Activated CD4-positive, alpha-beta T cell treated with anti-CD3 and anti-CD28 coated beads, Interleukin-2, amount 50 U/mL, for 1 hour (primary cell): Measurements from ENCODE around the gene SLC5A10.

Experiments used
- DNase-seq: peaks from one replicate; pipeline ENCODE4 v3.0.0-alpha.2; 2020

Gene SLC5A10

DNA sequence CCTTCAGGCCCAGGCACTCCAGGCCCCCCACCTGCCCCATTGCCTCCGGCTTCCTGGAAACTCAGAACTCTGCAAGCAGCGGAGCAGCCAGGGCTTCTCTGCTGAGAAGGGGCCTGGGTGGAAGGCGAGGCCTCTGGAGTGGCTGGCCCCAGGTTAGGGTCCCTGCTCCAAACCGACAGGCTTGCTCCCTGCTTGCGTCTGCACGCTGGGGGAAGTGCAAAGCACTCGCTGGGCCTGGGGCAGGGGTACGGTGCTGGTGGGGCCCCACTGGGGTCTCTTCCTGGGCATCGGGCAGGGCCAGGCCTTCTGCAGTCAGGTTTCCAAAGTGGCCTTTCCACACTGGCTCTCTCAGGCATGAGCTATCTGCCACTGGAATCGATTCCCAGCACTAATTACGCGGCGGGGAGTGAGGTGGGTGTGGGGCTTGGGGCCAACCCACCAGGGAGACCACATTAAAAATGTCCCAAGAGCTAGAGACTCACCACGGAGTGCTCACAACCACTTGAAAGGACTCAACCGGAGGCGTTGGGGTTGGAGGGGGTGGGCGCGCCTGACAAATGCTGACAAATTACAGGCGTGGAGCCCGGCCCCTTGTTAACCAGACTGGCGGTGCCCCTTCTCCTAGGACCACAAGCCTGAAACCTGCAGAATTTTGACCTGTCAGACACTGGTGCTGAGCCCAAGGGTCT lies 34.7 kb downstream of the SLC5A10 start:
- DNase-seq, result no peak

DNA sequence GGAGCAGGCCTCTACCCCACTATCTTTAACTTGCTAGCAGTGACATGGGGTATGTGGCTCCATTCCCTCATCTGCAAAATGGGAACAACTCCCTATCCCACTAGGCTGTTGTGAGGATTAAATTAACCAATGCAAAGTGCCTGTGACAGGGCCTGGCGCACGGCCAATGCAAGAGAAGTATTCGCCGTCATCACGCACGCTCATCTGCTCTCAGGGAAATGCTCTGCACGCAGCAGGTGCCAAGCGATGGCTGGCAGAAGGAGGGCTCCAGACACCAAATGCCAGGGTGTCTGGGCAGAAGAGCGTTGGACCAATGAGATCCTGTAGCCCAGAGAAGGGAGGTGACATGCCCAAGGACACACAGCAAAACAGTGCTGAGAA lies 35.3 kb downstream of the SLC5A10 start:
- no peak for DNase-seq

DNA sequence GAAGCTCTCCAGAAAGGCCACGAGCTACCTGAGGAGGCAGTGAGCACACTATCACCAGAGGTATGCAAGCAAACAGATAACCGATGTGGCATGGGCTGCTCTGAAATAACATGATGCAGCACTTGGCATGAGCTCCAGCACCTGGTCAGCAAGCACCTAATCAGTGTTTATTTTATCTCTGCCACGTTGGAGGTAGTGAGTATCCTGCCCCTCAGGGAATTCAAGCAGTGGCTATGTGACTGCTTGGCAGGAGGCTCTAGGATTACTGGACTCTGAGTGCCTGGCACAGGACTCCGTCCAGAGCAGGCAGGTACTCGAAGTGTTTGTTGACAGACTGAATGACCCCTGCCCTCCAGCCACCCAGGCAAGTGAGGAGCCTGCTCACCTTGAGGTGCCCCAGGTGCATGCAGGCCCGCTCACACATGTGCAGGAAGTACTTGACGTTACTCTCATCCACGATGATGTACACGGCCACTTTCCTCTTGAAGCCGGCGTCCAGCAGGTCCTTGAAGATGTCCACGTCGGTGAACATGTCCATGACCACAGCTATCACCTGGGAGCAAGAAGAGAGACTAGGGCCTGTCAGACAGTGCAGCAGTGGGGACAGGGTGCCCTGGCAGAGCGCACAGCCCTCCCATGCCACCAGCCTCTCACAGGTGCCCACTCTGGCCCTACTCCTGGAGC lies 36.0 kb downstream of the SLC5A10 start:
- no peak for DNase-seq

- no peak for DNase-seq
Measured at GRCh38 chr17:18988546-18989173, 36.7 kb downstream of the SLC5A10 start.

DNA sequence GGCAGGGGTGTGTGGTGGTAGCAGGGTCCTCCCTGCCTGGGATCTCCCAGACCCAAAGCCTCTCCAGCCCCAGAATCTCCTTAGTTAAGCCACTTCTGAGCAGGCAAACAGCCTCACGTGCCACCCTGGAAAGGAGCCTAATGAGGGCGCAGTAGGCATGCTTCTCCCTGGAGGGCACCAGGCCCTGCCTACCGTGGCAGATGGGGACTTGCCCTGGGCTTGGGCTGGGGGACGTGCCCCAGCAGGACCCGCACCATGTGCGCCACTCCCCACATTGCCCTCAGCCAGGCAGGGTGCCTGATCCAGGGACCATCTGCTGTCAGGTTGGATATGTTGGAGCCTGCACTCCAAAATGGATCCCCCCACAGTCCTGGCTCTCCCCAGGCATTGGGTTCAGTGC lies 38.4 kb downstream of the SLC5A10 start:
- DNase-seq, result no peak

- DNase-seq, result no peak
Measured at GRCh38 chr17:18991531-18992315, 39.8 kb downstream of the SLC5A10 start.

DNA sequence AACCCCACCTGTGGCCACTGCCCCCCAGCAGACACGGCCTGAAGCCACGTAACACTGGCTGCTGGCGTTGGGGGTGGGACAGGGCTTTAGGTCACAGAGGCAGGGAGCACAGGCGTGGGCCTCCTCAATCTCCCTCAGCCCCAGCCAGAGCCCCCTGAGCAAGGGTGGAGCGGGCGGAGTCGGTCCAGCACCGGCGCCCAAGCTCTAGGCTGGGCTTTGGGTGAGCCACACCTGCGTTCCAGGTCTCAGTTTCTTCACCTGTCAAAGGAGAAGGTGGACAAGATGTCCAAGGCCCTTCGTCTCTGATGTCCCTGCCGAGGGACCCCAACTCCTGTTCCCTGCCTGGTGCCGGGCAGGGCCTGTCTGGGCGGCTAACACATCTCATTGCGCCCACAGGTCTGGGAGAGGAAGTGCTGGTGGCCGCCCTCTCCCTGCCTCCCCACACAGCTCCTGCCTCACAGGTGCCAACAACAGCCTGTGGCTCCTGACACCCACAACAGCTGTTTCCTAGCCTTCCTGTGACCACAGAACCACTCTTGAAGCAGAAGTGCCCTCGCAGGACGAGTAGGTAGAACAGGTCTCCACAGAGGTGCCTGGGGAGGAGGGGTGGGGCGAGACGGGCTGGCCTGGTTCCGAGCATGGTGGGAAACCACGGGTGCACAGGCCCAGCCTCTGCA lies 40.6 kb downstream of the SLC5A10 start:
- no peak for DNase-seq

GRCh38 chr17:18993905-18994526 lies 42.1 kb downstream of the SLC5A10 start:
- no peak for DNase-seq

GRCh38 chr17:18994631-18995030 lies 42.7 kb downstream of the SLC5A10 start:
- no peak for DNase-seq

DNA sequence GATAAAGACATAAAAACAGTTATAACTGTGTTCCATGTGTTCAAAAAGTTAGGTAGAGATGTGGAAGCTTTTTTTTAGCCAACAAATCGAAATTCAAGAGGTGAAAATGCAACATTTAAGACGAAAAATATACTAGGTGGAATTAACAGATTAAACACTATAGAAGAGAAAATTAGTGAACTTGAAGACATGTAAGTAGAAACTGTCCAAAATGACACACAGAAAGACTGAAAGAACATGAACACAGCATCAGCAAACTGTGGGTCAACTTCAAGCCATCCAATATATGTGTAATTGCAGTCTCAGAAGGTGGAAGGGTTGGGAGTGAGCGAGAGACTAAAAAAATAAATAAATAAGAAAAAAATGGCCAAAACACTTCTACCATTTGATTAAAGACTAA lies 43.3 kb downstream of the SLC5A10 start:
- no peak for DNase-seq

GRCh38 chr17:18996458-18996857 lies 44.5 kb downstream of the SLC5A10 start:
- DNase-seq, result no peak

GRCh38 chr17:18997650-18998196 lies 45.8 kb downstream of the SLC5A10 start:
- no peak for DNase-seq

DNA sequence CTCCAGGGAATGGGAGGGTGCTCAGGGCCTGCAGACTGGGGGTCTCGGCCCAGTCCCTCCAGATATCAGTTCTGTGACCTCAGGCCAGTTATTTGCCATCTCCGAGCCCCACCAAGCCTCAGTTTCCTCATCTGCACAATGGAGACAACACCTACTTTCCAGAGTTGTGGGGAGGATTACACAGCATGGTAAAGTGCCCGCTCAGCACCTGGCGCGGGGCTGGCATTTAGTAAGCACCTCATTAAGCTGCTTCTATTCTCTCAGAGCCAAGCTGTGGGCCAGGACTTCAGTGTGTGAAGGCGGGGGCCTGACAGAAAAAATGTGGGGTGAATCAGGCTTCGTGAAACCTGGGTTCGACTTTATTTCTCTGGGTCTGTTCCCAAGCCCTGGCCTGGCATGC lies 47.4 kb downstream of the SLC5A10 start:
- DNase-seq, result no peak

DNA sequence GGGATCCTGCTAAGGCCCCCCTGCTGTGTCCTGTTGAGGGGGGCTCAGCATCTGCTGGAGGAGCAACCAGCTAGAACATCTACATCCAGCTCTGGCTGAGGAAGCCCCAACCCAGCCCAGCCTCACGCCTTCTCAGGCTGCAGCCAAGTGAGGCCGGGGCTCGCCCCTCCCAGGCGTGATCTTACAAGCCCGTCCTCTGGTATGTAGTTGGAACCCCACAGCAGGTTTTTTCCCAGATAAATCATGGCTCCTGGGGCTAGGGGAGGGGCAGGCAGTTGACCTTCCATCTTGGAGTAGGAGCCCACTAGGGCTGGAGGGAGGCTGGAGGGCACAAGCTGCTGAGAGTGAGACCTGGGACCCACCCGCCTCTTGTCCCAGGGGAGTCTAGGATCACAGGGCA lies 47.9 kb downstream of the SLC5A10 start:
- DNase-seq, result no peak

GRCh38 chr17:19000531-19001325 lies 48.8 kb downstream of the SLC5A10 start:
- no peak for DNase-seq

DNA sequence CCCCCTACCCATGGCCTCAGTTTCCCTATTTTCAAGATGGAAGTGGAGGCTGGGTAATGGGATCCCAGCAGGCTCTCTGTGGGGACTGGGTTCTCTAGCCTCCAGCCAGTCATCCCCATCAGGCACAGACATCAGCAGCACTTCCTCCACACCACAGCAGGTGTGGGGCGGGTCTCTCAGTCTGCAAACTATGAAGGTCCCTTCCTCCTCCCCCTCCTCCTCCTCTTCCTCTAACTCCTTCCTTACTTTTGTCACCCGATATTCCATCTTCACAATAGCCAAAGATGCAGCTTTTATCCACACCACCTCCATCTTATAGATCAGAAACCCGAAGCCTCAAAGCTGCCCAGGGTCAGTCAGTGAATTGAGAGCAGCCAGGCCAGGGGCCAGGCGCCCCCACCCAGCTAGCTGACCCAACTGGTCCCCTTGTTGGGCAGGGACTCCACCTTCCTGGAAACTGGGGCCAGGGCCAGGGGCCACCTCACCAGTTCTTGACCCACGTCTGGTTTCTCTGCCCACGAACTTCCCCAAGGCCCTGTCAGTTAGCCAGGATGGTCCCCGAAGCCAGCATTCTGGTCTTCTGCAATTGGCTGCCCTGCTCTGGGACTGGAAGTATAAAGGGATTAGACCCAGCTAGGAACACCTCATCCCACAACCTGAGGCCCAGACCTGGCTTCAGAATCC lies 50.1 kb downstream of the SLC5A10 start:
- DNase-seq, result no peak

GRCh38 chr17:19002805-19003542 lies 51.0 kb downstream of the SLC5A10 start:
- peak; percentile 24 for DNase-seq

DNA sequence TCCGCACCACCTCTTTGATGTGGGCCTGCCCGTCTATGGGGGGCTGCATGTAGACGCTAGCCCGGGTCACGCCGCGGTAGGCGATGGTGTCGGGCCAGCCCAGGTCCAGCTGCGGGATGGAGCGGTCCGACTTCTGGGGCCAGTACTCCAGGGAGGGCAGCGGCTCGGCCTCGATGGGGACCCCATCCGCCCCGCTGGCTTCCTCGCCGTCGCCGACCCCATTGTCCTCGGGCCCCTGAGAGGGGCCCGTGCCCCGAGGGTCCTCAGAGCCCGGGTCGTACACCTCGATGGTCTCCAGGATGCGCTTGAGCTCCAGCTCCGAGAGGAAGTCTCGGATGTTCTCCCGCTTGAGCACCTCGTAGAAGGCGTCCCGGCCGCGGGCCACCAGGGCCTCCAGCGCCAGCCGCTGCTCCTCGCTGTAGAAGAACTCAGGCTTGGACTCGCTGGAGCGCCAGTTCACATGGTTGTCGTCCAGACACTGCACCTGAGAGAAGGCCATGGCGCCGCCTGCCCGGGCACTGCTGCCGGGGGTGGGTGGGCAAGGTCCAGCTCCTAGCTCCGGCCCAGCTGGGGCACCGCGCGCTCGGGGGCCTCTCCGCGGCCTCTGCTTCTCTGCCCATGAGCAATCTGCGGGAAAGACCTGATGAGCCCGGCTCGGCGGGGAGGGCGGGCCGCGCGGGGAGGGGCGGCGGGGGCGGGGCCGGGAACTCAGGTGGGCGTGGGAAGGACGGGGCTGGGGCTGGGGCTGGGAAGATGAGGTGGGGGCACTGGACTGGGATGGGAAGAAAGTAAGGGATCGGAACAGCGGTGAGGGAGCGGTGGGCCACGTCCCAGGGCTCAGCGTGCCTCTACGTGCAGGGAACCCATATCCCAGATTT lies 51.8 kb downstream of the SLC5A10 start:
- peak; percentile 38 for DNase-seq
